Measurements from ENCODE around the gene TULP1. TPM values are rescaled to one million over a fixed set of nuclear protein-coding genes. Genes with fewer than 3 reads are reported as not detected.

The TULP1 gene
- total RNA-seq, 1 experiment from 2014 or later: not detected

GRCh38 chr6:35478259-35478658, 34.4 kb downstream of the TULP1 start:
- CTCF ChIA-PET: no interaction called here
- Histone ChIP-seq H3K79me2 (ENCODE audit: insufficient read depth, low read length) (no peaks in the 10 kb centered on the region), H3K4me2 (ENCODE audit: low read length) (no peak overlapping the region), H3K4me3 (replicated peaks in 1 of 2; ENCODE audit: low read depth in 1 of 2, low read length in 2 of 2) (no peak overlapping the region), H3K27me3 (ENCODE audit: insufficient read depth, low read length) (no peaks in the 10 kb centered on the region), H3K9me2 (ENCODE audit: insufficient read depth) (no peaks in the 10 kb centered on the region), H4K20me1 (ENCODE audit: insufficient read depth) (0 out of 2 replicates have a peak, but pooled peaks cover 2% of the 10 kb centered on the region), H3K9ac (ENCODE audit: low read length) (no peak overlapping the region), H3K9me3 (ENCODE audit: control insufficient read depth in 1 of 2, insufficient read depth in 1 of 2, low read depth in 1 of 2, low read length in 2 of 2) (no peaks in the 10 kb centered on the region), H3K27ac (ENCODE audit: low read depth, low read length) (no peak overlapping the region), H3K36me3 (ENCODE audit: control insufficient read depth in 1 of 2, insufficient read depth in 2 of 2, low read length in 2 of 2) (peaks cover 0 to 2% of the 10 kb centered on the region in 2 experiments; a peak in 1 of 4 replicates), H2AFZ (ENCODE audit: low read depth, low read length, poor library complexity, severe bottlenecking) (no peak overlapping the region), H3K4me1 (ENCODE audit: control insufficient read depth in 1 of 2, insufficient read depth in 2 of 2, low read length in 2 of 2) (peaks cover 0 to 4% of the 10 kb centered on the region in 2 experiments; a peak in 1 of 4 replicates)
- POLR2A ChIA-PET: interaction anchor here (1.2 to 1.4 kb wide), 2 partner anchors 9 to 18 kb away, joined by 4 read pairs; partner anchors contain the start of gene TEAD3
- DNase-seq (ENCODE audit: low read depth, low spot score) (no peak), ATAC-seq (no peak)
- TF ChIP-seq ATF3 (IDR thresholded peaks at IDR 0.05): no peak
- TF ChIP-seq SRF (IDR thresholded peaks at IDR 0.05; ENCODE audit: low read depth): no peak
- no peak for TF ChIP-seq ELF1 (IDR thresholded peaks at IDR 0.05; ENCODE audit: borderline replicate concordance, low read depth)
- TF ChIP-seq SIN3A (IDR thresholded peaks at IDR 0.05; ENCODE audit: low read depth): no peak
- intact Hi-C loops (cut with micrococcal nuclease): no loop called here
- no TSS peak for BruUV-seq (replicated peaks)
- RAD21 ChIA-PET (ENCODE audit: low non-redundant PET in 1 of 2, low total read pairs in 2 of 2, uncharacterized antibody in 2 of 2, unreplicated experiment in 2 of 2): no interaction called here

GRCh38 chr6:35477551-35478179, 35.0 kb downstream of the TULP1 start:
- H3K9ac ChIP-seq (ENCODE audit: low read length): no peak overlapping the region
- no peak overlapping the region for H3K4me2 ChIP-seq (ENCODE audit: low read length)
- ChIA-PET RAD21 (ENCODE audit: low non-redundant PET in 1 of 2, low total read pairs in 2 of 2, uncharacterized antibody in 2 of 2, unreplicated experiment in 2 of 2) (no interaction called here), POLR2A (interaction anchor here (1.2 to 1.4 kb wide), 2 partner anchors 10 to 19 kb away, joined by 4 read pairs; partner anchors contain the start of gene TEAD3), CTCF (no interaction called here)
- intact Hi-C loops (cut with micrococcal nuclease): no loop called here
- ATAC-seq (no peak), DNase-seq (ENCODE audit: low read depth, low spot score) (no peak)
- peaks cover 6% of the 10 kb centered on the region; the same call in 1 of the 2 replicates for H4K20me1 ChIP-seq (ENCODE audit: insufficient read depth)
- H3K9me2 ChIP-seq (ENCODE audit: insufficient read depth): no peaks in the 10 kb centered on the region
- no peaks in the 10 kb centered on the region for H3K4me1 ChIP-seq (ENCODE audit: control insufficient read depth in 1 of 2, insufficient read depth in 2 of 2, low read length in 2 of 2)
- H3K36me3 ChIP-seq (ENCODE audit: control insufficient read depth in 1 of 2, insufficient read depth in 2 of 2, low read length in 2 of 2): peaks cover 0 to 2% of the 10 kb centered on the region in 2 experiments; a peak in 1 of 4 replicates
- H3K9me3 ChIP-seq (ENCODE audit: control insufficient read depth in 1 of 2, insufficient read depth in 1 of 2, low read depth in 1 of 2, low read length in 2 of 2): no peaks in the 10 kb centered on the region
- H3K4me3 ChIP-seq (replicated peaks in 1 of 2; ENCODE audit: low read depth in 1 of 2, low read length in 2 of 2): no peak overlapping the region
- H2AFZ ChIP-seq (ENCODE audit: low read depth, low read length, poor library complexity, severe bottlenecking): no peak overlapping the region
- no peaks in the 10 kb centered on the region for H3K79me2 ChIP-seq (ENCODE audit: insufficient read depth, low read length)
- H3K27ac ChIP-seq (ENCODE audit: low read depth, low read length): no peak overlapping the region
- TF ChIP-seq ATF3 (IDR thresholded peaks at IDR 0.05): no peak
- TF ChIP-seq SIN3A (IDR thresholded peaks at IDR 0.05; ENCODE audit: low read depth): no peak
- no peak for TF ChIP-seq POLR2A (IDR thresholded peaks at IDR 0.05; ENCODE audit: borderline replicate concordance, extremely low read depth, insufficient read depth, insufficient read length)
- TF ChIP-seq ZFX (IDR thresholded peaks at IDR 0.05): no peak
- no peak for TF ChIP-seq EGR1 (IDR thresholded peaks at IDR 0.05; ENCODE audit: low read depth)
- no TSS peak for BruUV-seq (replicated peaks)
- H3K27me3 ChIP-seq (ENCODE audit: insufficient read depth, low read length): no peaks in the 10 kb centered on the region

Measured in HCT116 (cell line).